Smooth muscle cell (in vitro differentiated cells): ENCODE data around the gene PCOLCE2. TPM values are rescaled to one million over a fixed set of nuclear protein-coding genes. Genes with fewer than 3 reads are reported as not detected.

Experiments used
- DNase-seq: peaks from one replicate; lab custom pipeline; 2025; ENCODE audit not compliant: unreplicated experiment; lab: John Stamatoyannopoulos, UW
- H2AFZ ChIP-seq: fragments of 200-600 bp; sonication (generic); 2 replicates; pipeline ENCODE4 v1.6.0; 2016; ENCODE audit warnings: antibody characterized with exemption, low read depth, mild to moderate bottlenecking
- H3F3A ChIP-seq: fragments of 200-600 bp; sonication (generic); 2 replicates; pipeline ENCODE4 v1.6.0; 2017; ENCODE audit warnings: antibody characterized with exemption, low read depth
- H3K27ac ChIP-seq: fragments of 200-600 bp; sonication (generic); 2 replicates; pipeline ENCODE4 v1.5.1; 2016; ENCODE audit warnings: low read depth, mild to moderate bottlenecking
- H3K27me3 ChIP-seq: fragments of 200-600 bp; sonication (generic); 2 replicates; pipeline ENCODE4 v1.6.1; 2016; ENCODE audit warnings: low read depth, mild to moderate bottlenecking
- H3K36me3 ChIP-seq: fragments of 200-600 bp; sonication (generic); 2 replicates; pipeline ENCODE4 v1.5.1; 2016; ENCODE audit warnings: low read depth
- H3K4me1 ChIP-seq: fragments of 200-600 bp; sonication (generic); 2 replicates; pipeline ENCODE4 v1.5.1; 2016; ENCODE audit warnings: low read depth
- H3K4me2 ChIP-seq: fragments of 200-600 bp; sonication (generic); 2 replicates; pipeline ENCODE4 v1.6.0; 2016; ENCODE audit warnings: mild to moderate bottlenecking
- H3K4me3 ChIP-seq: fragments of 200-600 bp; sonication (generic); 2 replicates; pipeline ENCODE4 v1.5.1; 2016; ENCODE audit warnings: mild to moderate bottlenecking
- H3K79me2 ChIP-seq: fragments of 200-600 bp; sonication (generic); 2 replicates; pipeline ENCODE4 v1.6.0; 2016; ENCODE audit warnings: low read depth, mild to moderate bottlenecking
- H3K9ac ChIP-seq: fragments of 200-600 bp; sonication (generic); 2 replicates; pipeline ENCODE4 v1.6.0; 2016; ENCODE audit warnings: low read depth
- H3K9me3 ChIP-seq: fragments of 200-600 bp; sonication (generic); replicated peaks from 2 replicates; pipeline ENCODE4 v1.5.1; 2016; ENCODE audit warnings: low read depth
- H4K20me1 ChIP-seq: fragments of 200-600 bp; sonication (generic); 2 replicates; pipeline ENCODE4 v1.6.0; 2016; ENCODE audit warnings: low read depth
- CTCF ChIP-seq: fragments of 200-600 bp; sonication (generic); IDR thresholded peaks from 2 replicates; pipeline ENCODE4 v1.5.1; 2017; ENCODE audit warnings: borderline replicate concordance, mild to moderate bottlenecking, antibody characterized with exemption; ENCODE audit not compliant: insufficient read depth, poor library complexity, severe bottlenecking
- WGBS: methylation state at CpG from one replicate; pipeline ENCODE4 v1.1.7; 2016; ENCODE audit warnings: low lambda C conversion rate; 5-methylcytosine and 5-hydroxymethylcytosine counted together
- polyA plus RNA-seq: library from polyadenylated mRNA; unstranded; fragments of >200 nt; fragmentation: Nextera tagmentation; extraction: Ambion mirVana; gene quantifications from 2 replicates; pipeline ENCODE4 v1.2.1, GENCODE V29; 2016
- total RNA-seq: library from RNA; depleted of rRNA; stranded (reverse); fragments of >200 nt; gene quantifications from 2 replicates; pipeline ENCODE4 v1.2.3, GENCODE V29; 2014

PCOLCE2 gene
- total and polyA plus RNA-seq, 2 experiments from 2014 or later = 32.5 to 80.9 TPM

- DNase-seq = no peak
- H2AFZ ChIP-seq = no peak overlapping the region
- TF ChIP-seq CTCF = no peak
- H3K4me2 ChIP-seq = no peak overlapping the region
- no peak overlapping the region for H3K9ac ChIP-seq
- no peaks in the 10 kb centered on the region for H4K20me1 ChIP-seq
- H3K4me1 ChIP-seq = no peaks in the 10 kb centered on the region
- H3K79me2 ChIP-seq = no peaks in the 10 kb centered on the region
- H3K36me3 ChIP-seq = no peaks in the 10 kb centered on the region
- H3K27ac ChIP-seq = no peak overlapping the region
- H3K9me3 ChIP-seq = no peaks in the 10 kb centered on the region
- H3K4me3 ChIP-seq = no peak overlapping the region
- no peaks in the 10 kb centered on the region for H3K27me3 ChIP-seq
- H3F3A ChIP-seq = no peaks in the 10 kb centered on the region
- WGBS = 65% methylated on average over 11 of the region's 11 CpGs
These were observed 16.0 kb upstream of the PCOLCE2 start for GRCh38 chr3:142904639-142905436.

- H3K4me2 ChIP-seq = no peak overlapping the region
These were observed 13.5 kb upstream of the PCOLCE2 start for GRCh38 chr3:142902356-142902755.

GRCh38 chr3:142898346-142899213 is 9.7 kb upstream of the PCOLCE2 start:
- peaks cover 4% of the 10 kb centered on the region for H3F3A ChIP-seq
- no peaks in the 10 kb centered on the region for H4K20me1 ChIP-seq
- H3K27ac ChIP-seq = no peak overlapping the region
- no peaks in the 10 kb centered on the region for H3K36me3 ChIP-seq
- TF ChIP-seq CTCF = no peak
- H3K4me3 ChIP-seq = no peak overlapping the region
- no peaks in the 10 kb centered on the region for H3K79me2 ChIP-seq
- H3K9ac ChIP-seq = no peak overlapping the region
- no peaks in the 10 kb centered on the region for H3K27me3 ChIP-seq
- no peaks in the 10 kb centered on the region for H3K9me3 ChIP-seq
- no peaks in the 10 kb centered on the region for H3K4me1 ChIP-seq
- 93% methylated on average over 3 of the region's 3 CpGs for WGBS
- no peak overlapping the region for H2AFZ ChIP-seq
- no peak overlapping the region for H3K4me2 ChIP-seq
- no peak for DNase-seq

More at GRCh38 chr3:142902356-142902755, 13.5 kb upstream of the PCOLCE2 start:
- Histone ChIP-seq H3K79me2 (no peaks in the 10 kb centered on the region), H4K20me1 (no peaks in the 10 kb centered on the region), H3K4me3 (no peak overlapping the region), H3K4me1 (no peaks in the 10 kb centered on the region), H3K9me3 (no peaks in the 10 kb centered on the region), H3K27me3 (no peaks in the 10 kb centered on the region), H3K27ac (no peak overlapping the region), H3F3A (no peaks in the 10 kb centered on the region), H2AFZ (no peak overlapping the region), H3K9ac (no peak overlapping the region), H3K36me3 (no peaks in the 10 kb centered on the region)
- 93% methylated on average over 2 of the region's 2 CpGs for WGBS
- TF ChIP-seq CTCF = no peak
- no peak for DNase-seq
